Parietal lobe (tissue), 2 donors: Measurements from ENCODE around the gene STEAP2. TPM values are rescaled to one million over a fixed set of nuclear protein-coding genes. Genes with fewer than 3 reads are reported as not detected.

Experiments
- small RNA-seq: library from RNA; depleted of rRNA; stranded (forward); fragments of <200 nt; gene quantifications from one replicate; pipeline ENCODE3, GENCODE V24; 2014; ENCODE audit warnings: low replicate concordance
- total RNA-seq: library from RNA; depleted of rRNA; stranded (reverse); fragments of >200 nt; gene quantifications from one replicate; pipeline ENCODE4 v1.2.3, GENCODE V29; 2014

The STEAP2 gene
- total RNA-seq, result 2.8 TPM

GRCh38 chr7:90211391-90212148, at the start of gene STEAP2:
Gene STEAP2, plus strand, starts transcription at chr7:90211740. Its CDS starts 13,343 bp downstream, at chr7:90225083.

GRCh38 chr7:90244909-90245851, 33.6 kb downstream of the STEAP2 start, which contains the start of gene CFAP69:
Gene CFAP69, plus strand, starts transcription at chr7:90245174. Its CDS starts 251 bp downstream, at chr7:90245425.

Small RNAs within 50 kb of the gene (small RNA-seq; reads per million reads assigned to genes)
- gene RF00019, result not detected

Other genes with a start within 250 kb of the STEAP2 start
- gene STEAP1, start 57.3 kb upstream of the STEAP2 start, total RNA-seq, result not detected
- gene CFAP69, start 33.4 kb downstream of the STEAP2 start, total RNA-seq, result 9.1 TPM
- not detected for gene FAM237B, start 109.6 kb downstream of the STEAP2 start, total RNA-seq
- gene GTPBP10, start 135.0 kb downstream of the STEAP2 start, total RNA-seq, result 24.7 TPM
- gene CLDN12, start 191.7 kb downstream of the STEAP2 start, total RNA-seq, result 54.5 TPM